Measurements from ENCODE around the gene SNAI3.

The SNAI3 gene

DNA sequence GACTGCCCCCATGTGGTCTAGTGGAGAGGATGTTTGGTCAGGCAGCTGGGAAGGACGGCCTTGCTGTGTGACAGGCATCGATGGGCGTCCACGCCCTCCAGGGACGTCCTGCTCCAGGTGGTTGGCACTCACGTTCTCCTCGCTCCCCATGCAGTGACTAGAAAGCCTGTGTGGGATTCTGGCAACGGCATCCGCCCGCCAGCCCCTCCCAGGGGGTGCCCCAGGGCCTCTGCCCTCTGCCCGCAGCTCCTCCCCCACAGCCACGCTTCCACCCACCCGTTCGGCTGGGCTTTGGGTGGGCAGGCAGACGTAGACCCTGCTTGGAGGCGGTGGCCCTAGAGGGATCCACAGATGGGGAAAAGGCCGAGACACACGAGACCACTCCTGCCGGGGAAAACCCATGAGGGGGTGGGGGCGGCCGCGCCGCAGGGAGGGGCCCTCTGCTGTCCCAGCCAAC, 52.6 kb downstream of the SNAI3 start:
- TF ChIP-seq, protein P1, sequence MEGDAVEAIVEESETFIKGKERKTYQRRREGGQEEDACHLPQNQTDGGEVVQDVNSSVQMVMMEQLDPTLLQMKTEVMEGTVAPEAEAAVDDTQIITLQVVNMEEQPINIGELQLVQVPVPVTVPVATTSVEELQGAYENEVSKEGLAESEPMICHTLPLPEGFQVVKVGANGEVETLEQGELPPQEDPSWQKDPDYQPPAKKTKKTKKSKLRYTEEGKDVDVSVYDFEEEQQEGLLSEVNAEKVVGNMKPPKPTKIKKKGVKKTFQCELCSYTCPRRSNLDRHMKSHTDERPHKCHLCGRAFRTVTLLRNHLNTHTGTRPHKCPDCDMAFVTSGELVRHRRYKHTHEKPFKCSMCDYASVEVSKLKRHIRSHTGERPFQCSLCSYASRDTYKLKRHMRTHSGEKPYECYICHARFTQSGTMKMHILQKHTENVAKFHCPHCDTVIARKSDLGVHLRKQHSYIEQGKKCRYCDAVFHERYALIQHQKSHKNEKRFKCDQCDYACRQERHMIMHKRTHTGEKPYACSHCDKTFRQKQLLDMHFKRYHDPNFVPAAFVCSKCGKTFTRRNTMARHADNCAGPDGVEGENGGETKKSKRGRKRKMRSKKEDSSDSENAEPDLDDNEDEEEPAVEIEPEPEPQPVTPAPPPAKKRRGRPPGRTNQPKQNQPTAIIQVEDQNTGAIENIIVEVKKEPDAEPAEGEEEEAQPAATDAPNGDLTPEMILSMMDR (IDR thresholded peaks at IDR 0.05; ENCODE audit: insufficient read depth, low read length, missing control alignments) = peak; percentile 41
- CTCF ChIA-PET = interaction anchor here (0.8 to 1.2 kb wide), 3 partner anchors 14 to 21 kb away, joined by 3 to 5 read pairs (median 3); no protein-coding TSS in a partner anchor
- POLR2A ChIA-PET = no interaction called here
- no peak for DNase-seq (ENCODE audit: low read depth, low spot score)
- no peak overlapping the region for H3K4me3 ChIP-seq (ENCODE audit: low read depth, low read length)

DNA sequence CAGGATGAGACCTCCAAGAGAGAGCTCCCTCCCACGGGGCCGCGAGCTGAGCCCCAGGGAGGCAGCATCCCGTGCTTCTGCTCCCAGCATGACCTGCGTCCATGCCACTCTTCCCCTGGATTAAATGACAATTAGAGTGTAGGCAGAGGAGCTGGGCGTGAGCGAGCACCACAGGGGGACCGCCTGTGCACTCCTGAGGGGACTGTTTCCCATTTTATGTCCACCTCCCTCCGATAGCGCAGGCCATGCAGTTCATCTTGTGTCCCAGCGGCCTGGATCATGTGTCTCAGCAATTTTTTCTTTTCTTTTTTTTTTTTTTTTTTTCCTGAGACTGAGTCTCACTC, 53.7 kb downstream of the SNAI3 start:
- H3K4me3 ChIP-seq (ENCODE audit: low read depth, low read length) = no peak overlapping the region
- no peak for DNase-seq (ENCODE audit: low read depth, low spot score)
- CTCF ChIA-PET = interaction anchor here (1.2 kb wide), 1 partner anchor 20 kb away, joined by 3 read pairs; no protein-coding TSS in a partner anchor
- TF ChIP-seq, protein P1 (IDR thresholded peaks at IDR 0.05; ENCODE audit: insufficient read depth, low read length, missing control alignments) = no peak
- POLR2A ChIA-PET = interaction anchor here (0.6 kb wide), 1 partner anchor 23 kb away, joined by 3 read pairs; no protein-coding TSS in a partner anchor

- DNase-seq (ENCODE audit: low read depth, low spot score) = no peak
- TF ChIP-seq, protein P1 (IDR thresholded peaks at IDR 0.05; ENCODE audit: insufficient read depth, low read length, missing control alignments) = no peak
- ChIA-PET CTCF (no interaction called here), POLR2A (no interaction called here)
- H3K4me3 ChIP-seq (ENCODE audit: low read depth, low read length) = no peak overlapping the region
These were observed 54.3 kb downstream of the SNAI3 start for GRCh38 chr16:88631920-88632586.

DNA sequence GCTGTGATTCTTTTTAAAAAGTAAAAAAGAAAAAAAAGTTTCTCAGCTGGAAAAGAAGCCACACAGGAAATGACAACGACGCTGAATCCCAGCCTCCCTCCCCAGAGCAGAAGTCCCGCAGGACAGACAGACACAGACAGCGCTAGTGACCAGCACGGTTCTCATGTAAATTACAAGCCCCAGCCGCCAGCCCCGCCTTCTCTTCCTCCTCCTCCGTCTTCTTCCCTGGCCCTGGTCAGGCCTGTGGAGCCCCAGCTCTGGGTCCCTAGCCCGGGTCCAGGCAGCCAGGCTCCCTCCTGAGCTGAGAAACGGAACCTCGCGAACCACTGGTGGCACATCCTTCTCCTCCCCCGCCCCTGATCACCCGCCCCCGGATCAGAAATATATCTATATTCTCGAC, 54.9 kb downstream of the SNAI3 start:
- ChIA-PET CTCF (no interaction called here), POLR2A (no interaction called here)
- no peak overlapping the region for H3K4me3 ChIP-seq (ENCODE audit: low read depth, low read length)
- TF ChIP-seq, protein P1 (IDR thresholded peaks at IDR 0.05; ENCODE audit: insufficient read depth, low read length, missing control alignments) = no peak
- DNase-seq (ENCODE audit: low read depth, low spot score) = no peak

- H3K4me3 ChIP-seq (ENCODE audit: low read depth, low read length) = no peak overlapping the region
- CTCF ChIA-PET = no interaction called here
- TF ChIP-seq, protein P1 (IDR thresholded peaks at IDR 0.05; ENCODE audit: insufficient read depth, low read length, missing control alignments) = no peak
- DNase-seq (ENCODE audit: low read depth, low spot score) = no peak
- POLR2A ChIA-PET = no interaction called here
These were observed 55.4 kb downstream of the SNAI3 start for GRCh38 chr16:88630941-88631340.

DNA sequence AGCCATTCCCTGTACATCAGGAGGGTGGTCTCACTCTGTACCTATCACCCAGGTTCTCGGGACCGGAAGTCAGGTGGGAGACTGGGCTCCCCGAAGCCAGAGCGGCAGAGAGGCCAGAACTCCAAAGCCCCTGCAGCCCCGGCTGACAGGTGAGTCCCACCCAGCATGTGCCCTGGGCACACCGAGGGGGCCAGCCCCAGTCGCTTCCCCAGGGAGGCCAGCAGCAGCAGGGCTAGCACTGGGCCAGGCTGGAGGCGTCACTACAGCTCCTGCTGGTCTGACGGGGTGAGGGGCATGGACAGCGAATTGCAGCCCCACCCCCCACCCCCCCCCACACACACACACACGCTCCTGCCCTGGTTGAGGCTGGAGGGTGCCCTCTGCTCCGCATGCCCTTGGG, 55.9 kb downstream of the SNAI3 start:
- POLR2A ChIA-PET = no interaction called here

More for the DNA sequence above, 55.9 kb downstream of the SNAI3 start:
- CTCF ChIA-PET = interaction anchor here (0.8 kb wide), 1 partner anchor 8 kb away, joined by 3 read pairs; no protein-coding TSS in a partner anchor
- H3K4me3 ChIP-seq (ENCODE audit: low read depth, low read length) = no peak overlapping the region
- no peak for DNase-seq (ENCODE audit: low read depth, low spot score)
- TF ChIP-seq, protein P1 (IDR thresholded peaks at IDR 0.05; ENCODE audit: insufficient read depth, low read length, missing control alignments) = no peak

All from AG04449 (cell line).